WTC11 (cell line): ENCODE measurements around the gene WDR90. TPM values are rescaled to one million over a fixed set of nuclear protein-coding genes. Genes with fewer than 3 reads are reported as not detected.

ENCODE experiments used
- ATAC-seq: fragments of 200-7000 bp; cut with Tn5 transposase; 2 replicates; pipeline ENCODE4 v1.10.0; 2021; ENCODE audit warnings: mild to moderate bottlenecking, moderate library complexity
- CTCF ChIA-PET: fragments of 300-600 bp; sonication (Branson Sonifier 250); formaldehyde crosslinking; loops from one replicate; lab custom pipeline; 2021; ENCODE audit warnings: antibody characterized with exemption; lab: Charles Lee
- POLR2A ChIA-PET: fragments of 350-600 bp; sonication (Branson Sonifier 250); formaldehyde crosslinking; loops from one replicate; lab custom pipeline; 2021; ENCODE audit warnings: antibody characterized with exemption; lab: Charles Lee
- DNase-seq: peaks from one replicate; pipeline ENCODE4 v3.0.0; 2021; ENCODE audit warnings: low spot score
- H3K27ac Mint-ChIP-seq: 2 replicates; pipeline ENCODE4 v1.8.0; 2021; ENCODE audit warnings: mixed read lengths
- H3K27me3 Mint-ChIP-seq: 2 replicates; pipeline ENCODE4 v1.8.0; 2021; ENCODE audit warnings: low read depth, mild to moderate bottlenecking, moderate library complexity, mixed read lengths
- H3K36me3 Mint-ChIP-seq: 2 replicates; pipeline ENCODE4 v1.8.0; 2021; ENCODE audit warnings: mixed read lengths
- H3K4me1 Mint-ChIP-seq: 2 replicates; pipeline ENCODE4 v1.8.0; 2022; ENCODE audit warnings: mixed read lengths
- H3K4me3 Mint-ChIP-seq: 2 replicates; pipeline ENCODE4 v1.8.0; 2021; ENCODE audit warnings: mild to moderate bottlenecking, moderate library complexity, mixed read lengths
- H3K9me3 Mint-ChIP-seq: 2 replicates; pipeline ENCODE4 v1.8.0; 2021; ENCODE audit warnings: mixed read lengths
- ESRRA ChIP-seq: sonication (generic); formaldehyde crosslinking; IDR thresholded peaks from 2 replicates; pipeline ENCODE4 v1.8.1; 2022; ENCODE audit warnings: mild to moderate bottlenecking, missing genetic modification reagents, borderline replicate concordance
- KAT7 ChIP-seq: sonication (generic); formaldehyde crosslinking; IDR thresholded peaks from 2 replicates; pipeline ENCODE4 v1.8.1; 2023; ENCODE audit warnings: missing genetic modification reagents, mild to moderate bottlenecking, borderline replicate concordance
- NFATC4 ChIP-seq: fragments of 250-450 bp; sonication (Bioruptor Pico); IDR thresholded peaks from 2 replicates; pipeline ENCODE4 v1.9.0; 2021; ENCODE audit warnings: mild to moderate bottlenecking
- RELA ChIP-seq: sonication (generic); formaldehyde crosslinking; IDR thresholded peaks from 2 replicates; pipeline ENCODE4 v1.8.1; 2022; ENCODE audit warnings: missing genetic modification reagents, mild to moderate bottlenecking, borderline replicate concordance
- SP1 ChIP-seq: sonication (generic); formaldehyde crosslinking; conservative IDR thresholded peaks from 2 replicates; pipeline ENCODE4 v1.8.1; 2022; ENCODE audit warnings: missing genetic modification reagents
- TCF7 ChIP-seq: sonication (generic); formaldehyde crosslinking; IDR thresholded peaks from 2 replicates; pipeline ENCODE4 v1.8.0; 2022; ENCODE audit warnings: mild to moderate bottlenecking, low read depth, missing genetic modification reagents, moderate library complexity
- TEAD1 ChIP-seq: sonication (generic); formaldehyde crosslinking; IDR thresholded peaks from 2 replicates; pipeline ENCODE4 v1.8.0; 2022; ENCODE audit warnings: mild to moderate bottlenecking, missing genetic modification reagents
- ZNF138 ChIP-seq: sonication (generic); formaldehyde crosslinking; conservative IDR thresholded peaks from 2 replicates; pipeline ENCODE4 v1.8.1; 2022; ENCODE audit warnings: mild to moderate bottlenecking, moderate library complexity, missing genetic modification reagents
- ZNF317 ChIP-seq: sonication (generic); formaldehyde crosslinking; IDR thresholded peaks from 2 replicates; pipeline ENCODE4 v1.8.1; 2023; ENCODE audit warnings: low read depth, mild to moderate bottlenecking, moderate library complexity, missing genetic modification reagents, borderline replicate concordance
- total RNA-seq: library from RNA; stranded (reverse); gene quantifications from 3 replicates; pipeline ENCODE4 v1.2.3, GENCODE V29; 2021
- TF ChIP-seq, protein P1 (sequence below): sonication (generic); formaldehyde crosslinking; IDR thresholded peaks from 2 replicates; pipeline ENCODE4 v1.8.0; 2022; ENCODE audit warnings: mild to moderate bottlenecking, missing genetic modification reagents
- TF ChIP-seq, protein P2 (sequence below): fragments of 200-600 bp; IDR thresholded peaks from 2 replicates; pipeline ENCODE4 v1.8.0; 2022; ENCODE audit warnings: antibody characterized with exemption
- TF ChIP-seq, protein P3 (sequence below): sonication (generic); formaldehyde crosslinking; IDR thresholded peaks from 2 replicates; pipeline ENCODE4 v1.8.0; 2023; ENCODE audit warnings: missing genetic modification reagents, mild to moderate bottlenecking, borderline replicate concordance
- TF ChIP-seq, protein P4 (sequence below): sonication (generic); formaldehyde crosslinking; IDR thresholded peaks from 2 replicates; pipeline ENCODE4 v1.8.0; 2022; ENCODE audit warnings: mild to moderate bottlenecking, missing genetic modification reagents
- TF ChIP-seq, protein P5 (sequence below): sonication (generic); formaldehyde crosslinking; IDR thresholded peaks from 2 replicates; pipeline ENCODE4 v1.8.1; 2023; ENCODE audit warnings: mild to moderate bottlenecking, missing genetic modification reagents, borderline replicate concordance
- TF ChIP-seq, protein P6 (sequence below): sonication (generic); formaldehyde crosslinking; IDR thresholded peaks from 2 replicates; pipeline ENCODE4 v1.8.0; 2022; ENCODE audit warnings: mild to moderate bottlenecking, missing genetic modification reagents

The WDR90 gene
- total RNA-seq, 1 experiment from 2014 or later = 75.8 TPM

DNA sequence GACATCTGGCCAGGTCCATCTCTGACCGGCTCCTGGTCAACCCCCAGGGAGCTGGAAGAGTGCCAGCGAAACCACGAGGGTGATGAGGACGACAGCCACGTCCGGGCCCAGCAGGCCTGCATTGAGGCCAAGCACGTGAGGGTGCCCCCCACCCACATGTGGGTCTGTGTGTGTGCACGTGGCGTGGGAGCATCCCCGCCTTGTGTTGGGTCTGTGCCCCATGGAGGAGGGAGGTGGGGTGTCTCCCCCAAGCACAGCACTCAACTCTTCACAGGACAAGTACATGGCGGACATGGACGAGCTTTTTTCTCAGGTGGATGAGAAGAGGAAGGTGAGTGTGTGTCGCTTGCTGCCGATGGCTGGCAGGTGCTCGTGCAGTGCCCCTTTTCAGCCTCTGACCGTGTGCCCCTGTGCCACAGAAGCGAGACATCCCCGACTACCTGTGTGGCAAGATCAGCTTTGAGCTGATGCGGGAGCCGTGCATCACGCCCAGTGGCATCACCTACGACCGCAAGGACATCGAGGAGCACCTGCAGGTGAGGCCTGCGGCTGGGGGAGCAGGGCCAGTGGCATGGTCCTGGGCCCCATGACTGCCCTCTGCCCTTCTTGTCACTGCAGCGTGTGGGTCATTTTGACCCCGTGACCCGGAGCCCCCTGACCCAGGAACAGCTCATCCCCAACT, 32.7 kb downstream of the WDR90 start:
- Mint-ChIP-seq H3K4me3 (peak overlapping the region; percentile 76), H3K27me3 (no peaks in the 10 kb centered on the region), H3K9me3 (no peaks in the 10 kb centered on the region), H3K36me3 (peaks cover 25% of the 10 kb centered on the region), H3K27ac (no peak overlapping the region), H3K4me1 (peaks cover 21% of the 10 kb centered on the region)
- TF ChIP-seq, protein P1, sequence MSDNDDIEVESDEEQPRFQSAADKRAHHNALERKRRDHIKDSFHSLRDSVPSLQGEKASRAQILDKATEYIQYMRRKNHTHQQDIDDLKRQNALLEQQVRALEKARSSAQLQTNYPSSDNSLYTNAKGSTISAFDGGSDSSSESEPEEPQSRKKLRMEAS = 0 out of 2 replicates have a peak, but pooled peaks have one; percentile 27
- TF ChIP-seq SP1 = no peak
- TF ChIP-seq, protein P2, sequence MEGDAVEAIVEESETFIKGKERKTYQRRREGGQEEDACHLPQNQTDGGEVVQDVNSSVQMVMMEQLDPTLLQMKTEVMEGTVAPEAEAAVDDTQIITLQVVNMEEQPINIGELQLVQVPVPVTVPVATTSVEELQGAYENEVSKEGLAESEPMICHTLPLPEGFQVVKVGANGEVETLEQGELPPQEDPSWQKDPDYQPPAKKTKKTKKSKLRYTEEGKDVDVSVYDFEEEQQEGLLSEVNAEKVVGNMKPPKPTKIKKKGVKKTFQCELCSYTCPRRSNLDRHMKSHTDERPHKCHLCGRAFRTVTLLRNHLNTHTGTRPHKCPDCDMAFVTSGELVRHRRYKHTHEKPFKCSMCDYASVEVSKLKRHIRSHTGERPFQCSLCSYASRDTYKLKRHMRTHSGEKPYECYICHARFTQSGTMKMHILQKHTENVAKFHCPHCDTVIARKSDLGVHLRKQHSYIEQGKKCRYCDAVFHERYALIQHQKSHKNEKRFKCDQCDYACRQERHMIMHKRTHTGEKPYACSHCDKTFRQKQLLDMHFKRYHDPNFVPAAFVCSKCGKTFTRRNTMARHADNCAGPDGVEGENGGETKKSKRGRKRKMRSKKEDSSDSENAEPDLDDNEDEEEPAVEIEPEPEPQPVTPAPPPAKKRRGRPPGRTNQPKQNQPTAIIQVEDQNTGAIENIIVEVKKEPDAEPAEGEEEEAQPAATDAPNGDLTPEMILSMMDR = no peak
- 0 out of 2 replicates have a peak, but pooled peaks have one; percentile 8 for TF ChIP-seq TEAD1 (CRISPR knock-in tag)
- TF ChIP-seq, protein P3, sequence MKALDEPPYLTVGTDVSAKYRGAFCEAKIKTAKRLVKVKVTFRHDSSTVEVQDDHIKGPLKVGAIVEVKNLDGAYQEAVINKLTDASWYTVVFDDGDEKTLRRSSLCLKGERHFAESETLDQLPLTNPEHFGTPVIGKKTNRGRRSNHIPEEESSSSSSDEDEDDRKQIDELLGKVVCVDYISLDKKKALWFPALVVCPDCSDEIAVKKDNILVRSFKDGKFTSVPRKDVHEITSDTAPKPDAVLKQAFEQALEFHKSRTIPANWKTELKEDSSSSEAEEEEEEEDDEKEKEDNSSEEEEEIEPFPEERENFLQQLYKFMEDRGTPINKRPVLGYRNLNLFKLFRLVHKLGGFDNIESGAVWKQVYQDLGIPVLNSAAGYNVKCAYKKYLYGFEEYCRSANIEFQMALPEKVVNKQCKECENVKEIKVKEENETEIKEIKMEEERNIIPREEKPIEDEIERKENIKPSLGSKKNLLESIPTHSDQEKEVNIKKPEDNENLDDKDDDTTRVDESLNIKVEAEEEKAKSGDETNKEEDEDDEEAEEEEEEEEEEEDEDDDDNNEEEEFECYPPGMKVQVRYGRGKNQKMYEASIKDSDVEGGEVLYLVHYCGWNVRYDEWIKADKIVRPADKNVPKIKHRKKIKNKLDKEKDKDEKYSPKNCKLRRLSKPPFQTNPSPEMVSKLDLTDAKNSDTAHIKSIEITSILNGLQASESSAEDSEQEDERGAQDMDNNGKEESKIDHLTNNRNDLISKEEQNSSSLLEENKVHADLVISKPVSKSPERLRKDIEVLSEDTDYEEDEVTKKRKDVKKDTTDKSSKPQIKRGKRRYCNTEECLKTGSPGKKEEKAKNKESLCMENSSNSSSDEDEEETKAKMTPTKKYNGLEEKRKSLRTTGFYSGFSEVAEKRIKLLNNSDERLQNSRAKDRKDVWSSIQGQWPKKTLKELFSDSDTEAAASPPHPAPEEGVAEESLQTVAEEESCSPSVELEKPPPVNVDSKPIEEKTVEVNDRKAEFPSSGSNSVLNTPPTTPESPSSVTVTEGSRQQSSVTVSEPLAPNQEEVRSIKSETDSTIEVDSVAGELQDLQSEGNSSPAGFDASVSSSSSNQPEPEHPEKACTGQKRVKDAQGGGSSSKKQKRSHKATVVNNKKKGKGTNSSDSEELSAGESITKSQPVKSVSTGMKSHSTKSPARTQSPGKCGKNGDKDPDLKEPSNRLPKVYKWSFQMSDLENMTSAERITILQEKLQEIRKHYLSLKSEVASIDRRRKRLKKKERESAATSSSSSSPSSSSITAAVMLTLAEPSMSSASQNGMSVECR (CRISPR knock-in tag) = no peak
- 0 out of 2 replicates have a peak, but pooled peaks have one; percentile 48 for TF ChIP-seq RELA (CRISPR knock-in tag)
- TF ChIP-seq, protein P4, sequence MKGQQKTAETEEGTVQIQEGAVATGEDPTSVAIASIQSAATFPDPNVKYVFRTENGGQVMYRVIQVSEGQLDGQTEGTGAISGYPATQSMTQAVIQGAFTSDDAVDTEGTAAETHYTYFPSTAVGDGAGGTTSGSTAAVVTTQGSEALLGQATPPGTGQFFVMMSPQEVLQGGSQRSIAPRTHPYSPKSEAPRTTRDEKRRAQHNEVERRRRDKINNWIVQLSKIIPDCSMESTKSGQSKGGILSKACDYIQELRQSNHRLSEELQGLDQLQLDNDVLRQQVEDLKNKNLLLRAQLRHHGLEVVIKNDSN (CRISPR knock-in tag) = 0 out of 2 replicates have a peak, but pooled peaks have one; percentile 10
- no peak for TF ChIP-seq ZNF138 (CRISPR knock-in tag)
- DNase-seq = no peak
- no peak for ATAC-seq
- ChIA-PET CTCF (interaction anchor here (0.7 to 2.7 kb wide), 7 partner anchors 13 to 103 kb away, joined by 3 to 12 read pairs (median 3); no protein-coding TSS in a partner anchor), POLR2A (no interaction called here)

DNA sequence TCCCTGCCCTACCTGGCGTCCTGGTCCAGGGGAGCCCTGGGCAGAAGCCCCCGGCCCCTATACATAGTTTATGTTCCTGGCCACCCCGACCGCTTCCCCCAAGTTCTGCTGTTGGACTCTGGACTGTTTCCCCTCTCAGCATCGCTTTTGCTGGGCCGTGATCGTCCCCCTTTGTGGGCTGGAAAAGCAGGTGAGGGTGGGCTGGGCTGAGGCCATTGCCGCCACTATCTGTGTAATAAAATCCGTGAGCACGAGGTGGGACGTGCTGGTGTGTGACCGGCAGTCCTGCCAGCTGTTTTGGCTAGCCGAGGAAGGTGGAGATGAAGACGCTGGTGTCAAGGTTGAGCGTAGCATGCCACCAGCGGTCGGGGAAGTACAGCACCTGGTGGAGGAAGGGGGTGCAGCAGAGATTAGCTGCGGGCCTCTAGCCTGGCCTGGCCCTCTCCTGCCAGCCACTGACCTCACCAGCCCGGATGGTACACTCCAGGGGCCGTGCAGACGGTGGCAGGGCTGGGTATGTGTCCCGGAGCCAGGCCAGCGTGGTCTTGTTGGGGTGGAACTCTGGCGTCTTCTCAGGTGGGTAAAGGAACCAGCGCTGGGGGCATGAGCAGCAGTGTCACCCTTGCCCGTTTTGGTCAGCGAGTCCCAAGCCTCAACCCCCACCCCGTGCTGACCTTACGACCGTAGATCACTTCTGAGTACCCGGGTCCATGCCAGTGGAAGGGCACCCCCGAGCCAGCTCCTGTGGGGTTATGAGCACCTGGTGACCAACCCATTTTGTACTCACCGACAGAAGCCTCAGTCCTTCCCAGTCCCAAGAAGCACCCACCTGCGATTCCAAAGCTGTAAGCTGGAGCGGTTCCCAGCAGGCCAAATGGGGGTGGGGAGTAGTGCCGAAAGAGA, 33.6 kb downstream of the WDR90 start:
- peaks cover 19% of the 10 kb centered on the region for H3K4me1 Mint-ChIP-seq
- no peaks in the 10 kb centered on the region for H3K27me3 Mint-ChIP-seq
- H3K36me3 Mint-ChIP-seq = peaks cover 25% of the 10 kb centered on the region
- ATAC-seq (no peak), DNase-seq (no peak)
- no peaks in the 10 kb centered on the region for H3K9me3 Mint-ChIP-seq
- ChIA-PET CTCF (interaction anchor here (1.1 to 1.4 kb wide), 3 partner anchors 15 to 58 kb away, joined by 3 read pairs; partner anchors contain the start of genes CIAO3 and RHOT2), POLR2A (interaction anchor here (1.1 kb wide), 1 partner anchor 11 kb away, joined by 4 read pairs; no protein-coding TSS in a partner anchor)
- 0 out of 2 replicates have a peak overlapping the region, but pooled peaks have one; percentile 49 for H3K27ac Mint-ChIP-seq
- peak overlapping the region; percentile 76 for H3K4me3 Mint-ChIP-seq
- TF ChIP-seq ESRRA (CRISPR knock-in tag) = 0 out of 2 replicates have a peak, but pooled peaks have one; percentile 14
- TF ChIP-seq, protein P5, sequence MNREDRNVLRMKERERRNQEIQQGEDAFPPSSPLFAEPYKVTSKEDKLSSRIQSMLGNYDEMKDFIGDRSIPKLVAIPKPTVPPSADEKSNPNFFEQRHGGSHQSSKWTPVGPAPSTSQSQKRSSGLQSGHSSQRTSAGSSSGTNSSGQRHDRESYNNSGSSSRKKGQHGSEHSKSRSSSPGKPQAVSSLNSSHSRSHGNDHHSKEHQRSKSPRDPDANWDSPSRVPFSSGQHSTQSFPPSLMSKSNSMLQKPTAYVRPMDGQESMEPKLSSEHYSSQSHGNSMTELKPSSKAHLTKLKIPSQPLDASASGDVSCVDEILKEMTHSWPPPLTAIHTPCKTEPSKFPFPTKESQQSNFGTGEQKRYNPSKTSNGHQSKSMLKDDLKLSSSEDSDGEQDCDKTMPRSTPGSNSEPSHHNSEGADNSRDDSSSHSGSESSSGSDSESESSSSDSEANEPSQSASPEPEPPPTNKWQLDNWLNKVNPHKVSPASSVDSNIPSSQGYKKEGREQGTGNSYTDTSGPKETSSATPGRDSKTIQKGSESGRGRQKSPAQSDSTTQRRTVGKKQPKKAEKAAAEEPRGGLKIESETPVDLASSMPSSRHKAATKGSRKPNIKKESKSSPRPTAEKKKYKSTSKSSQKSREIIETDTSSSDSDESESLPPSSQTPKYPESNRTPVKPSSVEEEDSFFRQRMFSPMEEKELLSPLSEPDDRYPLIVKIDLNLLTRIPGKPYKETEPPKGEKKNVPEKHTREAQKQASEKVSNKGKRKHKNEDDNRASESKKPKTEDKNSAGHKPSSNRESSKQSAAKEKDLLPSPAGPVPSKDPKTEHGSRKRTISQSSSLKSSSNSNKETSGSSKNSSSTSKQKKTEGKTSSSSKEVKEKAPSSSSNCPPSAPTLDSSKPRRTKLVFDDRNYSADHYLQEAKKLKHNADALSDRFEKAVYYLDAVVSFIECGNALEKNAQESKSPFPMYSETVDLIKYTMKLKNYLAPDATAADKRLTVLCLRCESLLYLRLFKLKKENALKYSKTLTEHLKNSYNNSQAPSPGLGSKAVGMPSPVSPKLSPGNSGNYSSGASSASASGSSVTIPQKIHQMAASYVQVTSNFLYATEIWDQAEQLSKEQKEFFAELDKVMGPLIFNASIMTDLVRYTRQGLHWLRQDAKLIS (CRISPR knock-in tag) = no peak
- peak; percentile 74 for TF ChIP-seq KAT7 (CRISPR knock-in tag)
- TF ChIP-seq, protein P4 (CRISPR knock-in tag) = 0 out of 2 replicates have a peak, but pooled peaks have one; percentile 1
- TF ChIP-seq TCF7 (CRISPR knock-in tag) = no peak
- TF ChIP-seq NFATC4 = 0 out of 2 replicates have a peak, but pooled peaks have one; percentile 58
- no peak for TF ChIP-seq ZNF317 (CRISPR knock-in tag)
- TF ChIP-seq, protein P6, sequence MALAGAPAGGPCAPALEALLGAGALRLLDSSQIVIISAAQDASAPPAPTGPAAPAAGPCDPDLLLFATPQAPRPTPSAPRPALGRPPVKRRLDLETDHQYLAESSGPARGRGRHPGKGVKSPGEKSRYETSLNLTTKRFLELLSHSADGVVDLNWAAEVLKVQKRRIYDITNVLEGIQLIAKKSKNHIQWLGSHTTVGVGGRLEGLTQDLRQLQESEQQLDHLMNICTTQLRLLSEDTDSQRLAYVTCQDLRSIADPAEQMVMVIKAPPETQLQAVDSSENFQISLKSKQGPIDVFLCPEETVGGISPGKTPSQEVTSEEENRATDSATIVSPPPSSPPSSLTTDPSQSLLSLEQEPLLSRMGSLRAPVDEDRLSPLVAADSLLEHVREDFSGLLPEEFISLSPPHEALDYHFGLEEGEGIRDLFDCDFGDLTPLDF (CRISPR knock-in tag) = 0 out of 2 replicates have a peak, but pooled peaks have one; percentile 34
